Keratinocyte (primary cell): ENCODE measurements around the gene GPS1. TPM values are rescaled to one million over a fixed set of nuclear protein-coding genes. Genes with fewer than 3 reads are reported as not detected.

Experiments used
- DNase-seq: peaks from one replicate; pipeline ENCODE4 v3.0.0-alpha.2; 2011; ENCODE audit warnings: low read depth, missing footprints, low spot score
- FAIRE-seq: peaks from 2 replicates; lab custom pipeline; 2011; peaks lifted over from hg19 to GRCh38; lab: Jason Lieb, UNC
- H2AFZ ChIP-seq: 2 replicates; pipeline ENCODE4 v1.6.0; 2012; ENCODE audit warnings: low read length, control low read depth, inconsistent platforms; ENCODE audit not compliant: control insufficient read depth
- H3K27ac ChIP-seq: 2 replicates; pipeline ENCODE4 v1.5.1; 2011; ENCODE audit warnings: low read length; ENCODE audit not compliant: control insufficient read depth, insufficient read depth
- H3K27me3 ChIP-seq: 3 replicates; pipeline ENCODE4 v1.6.0; 2011; ENCODE audit warnings: low read length; ENCODE audit not compliant: control insufficient read depth, insufficient read depth; ENCODE audit errors: extremely low read depth
- H3K36me3 ChIP-seq, 2 experiments: 2 replicates in 1 of 2; 3 replicates in 1 of 2; pipeline ENCODE4 v1.5.1; 2011; ENCODE audit warnings: low read length in 2 of 2, mild to moderate bottlenecking in 1 of 2; ENCODE audit not compliant: control insufficient read depth in 2 of 2, insufficient read depth in 2 of 2; ENCODE audit errors: extremely low read depth in 1 of 2
- H3K4me1 ChIP-seq: 3 replicates; pipeline ENCODE4 v1.5.1; 2011; ENCODE audit warnings: low read length; ENCODE audit not compliant: control insufficient read depth, insufficient read depth; ENCODE audit errors: extremely low read depth
- H3K4me2 ChIP-seq: 3 replicates; pipeline ENCODE4 v1.6.0; 2011; ENCODE audit warnings: low read depth, low read length; ENCODE audit not compliant: control insufficient read depth, insufficient read depth; ENCODE audit errors: extremely low read depth
- H3K4me3 ChIP-seq, 3 experiments: fragments of 200-600 bp in 1 of 3; sonication (generic) in 1 of 3; 2 replicates in 2 of 3; 3 replicates in 1 of 3; pipeline ENCODE4 v1.5.1; 2011 to 2016; ENCODE audit warnings: low read length in 3 of 3, mild to moderate bottlenecking in 3 of 3, control low read depth in 2 of 3, inconsistent platforms in 1 of 3, low read depth in 1 of 3, mixed read lengths in 1 of 3, mixed run types in 1 of 3, moderate library complexity in 1 of 3; ENCODE audit not compliant: control insufficient read depth in 2 of 3, insufficient read depth in 2 of 3; ENCODE audit errors: extremely low read depth in 1 of 3
- H3K79me2 ChIP-seq: 2 replicates; pipeline ENCODE4 v1.6.0; 2012; ENCODE audit warnings: low read length; ENCODE audit not compliant: control insufficient read depth, insufficient read depth
- H3K9ac ChIP-seq: 3 replicates; pipeline ENCODE4 v1.6.0; 2011; ENCODE audit warnings: low read length; ENCODE audit not compliant: control insufficient read depth, insufficient read depth; ENCODE audit errors: extremely low read depth
- H3K9me1 ChIP-seq: 3 replicates; pipeline ENCODE4 v1.6.0; 2011; ENCODE audit warnings: low read length; ENCODE audit not compliant: control insufficient read depth, insufficient read depth; ENCODE audit errors: extremely low read depth
- H3K9me3 ChIP-seq: 2 replicates; pipeline ENCODE4 v1.5.1; 2012; ENCODE audit warnings: low read depth, low read length; ENCODE audit not compliant: control insufficient read depth
- H4K20me1 ChIP-seq: 3 replicates; pipeline ENCODE4 v1.6.0; 2011; ENCODE audit warnings: low read length; ENCODE audit not compliant: control insufficient read depth, insufficient read depth; ENCODE audit errors: extremely low read depth
- EZH2 ChIP-seq: IDR thresholded peaks from one replicate; pipeline ENCODE4 v1.6.1; 2012; ENCODE audit warnings: inconsistent platforms, mild to moderate bottlenecking, low read length, moderate library complexity
- dilution Hi-C: fragments of 300-500 bp; cut with MboI; formaldehyde crosslinking; loops from one replicate; pipeline ENCODE4 v1.7.0; 2020; ENCODE audit warnings: low sequenced_read_pairs; ENCODE audit not compliant: extremely low pct_ligation_motif_present
- polyA plus RNA-seq, 5 experiments: library from polyadenylated mRNA; depleted of rRNA in 3 of 5; stranded (reverse) in 3 of 5; stranded (forward) in 1 of 5; unstranded in 1 of 5; fragments of >200 nt; gene quantifications; 1 replicate in 1 of 5; 2 replicates in 3 of 5; 3 replicates in 1 of 5; pipeline versions ENCODE4 v1.2.1 to v1.2.3, GENCODE V29; 2011 to 2012; ENCODE audit warnings: missing spikeins in 2 of 5, low read depth in 1 of 5, low replicate concordance in 1 of 5
- TF ChIP-seq, protein P1 (sequence below), 3 experiments: IDR thresholded peaks in 1 of 3; conservative IDR thresholded peaks in 1 of 3; optimal IDR thresholded peaks in 1 of 3; 2 replicates in 2 of 3; 3 replicates in 1 of 3; pipeline versions ENCODE3 to v1.5.1; 2011; ENCODE audit warnings: low read length in 3 of 3, mild to moderate bottlenecking in 3 of 3, moderate library complexity in 2 of 3, control low read depth in 1 of 3, inconsistent platforms in 1 of 3; ENCODE audit not compliant: insufficient read depth in 2 of 3; ENCODE audit errors: extremely low read depth in 1 of 3

Gene GPS1
- polyA plus RNA-seq, 1 donor (not counting 4 experiments of a cell fraction or from before 2014, with no cell fraction given) = 60.4 TPM

DNA sequence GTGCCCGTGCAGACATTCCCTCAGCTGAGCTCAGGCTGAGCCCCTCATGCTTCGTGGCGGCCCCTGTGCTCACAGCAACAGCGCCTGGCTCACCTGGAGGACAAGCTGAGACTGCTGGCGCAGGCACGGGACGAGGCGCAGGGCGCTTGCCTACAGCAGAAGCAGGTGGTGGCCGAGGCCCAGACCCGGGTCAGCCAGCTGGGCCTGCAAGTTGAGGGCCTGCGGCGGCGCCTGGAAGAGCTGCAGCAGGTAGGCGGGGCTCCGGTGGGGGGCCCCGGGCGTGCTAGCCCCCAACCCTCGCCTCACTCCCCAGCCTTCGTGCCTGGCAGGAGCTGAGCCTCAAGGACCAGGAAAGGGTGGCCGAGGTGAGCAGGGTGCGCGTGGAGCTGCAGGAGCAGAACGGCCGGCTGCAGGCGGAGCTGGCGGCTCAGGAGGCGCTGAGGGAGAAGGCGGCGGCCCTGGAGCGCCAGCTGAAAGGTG, 21.7 kb upstream of the GPS1 start:
- DNase-seq (no peak), FAIRE-seq (no peak)
- Histone ChIP-seq H3K79me2 (no peaks in the 10 kb centered on the region), H3K9me1 (no peaks in the 10 kb centered on the region), H4K20me1 (peaks cover 3% of the 10 kb centered on the region), H2AFZ (no peak overlapping the region), H3K27ac (no peak overlapping the region), H3K9me3 (no peaks in the 10 kb centered on the region), H3K27me3 (no peaks in the 10 kb centered on the region), H3K9ac (no peak overlapping the region), H3K4me1 (peaks cover 15% of the 10 kb centered on the region), H3K4me2 (no peak overlapping the region), H3K4me3 (no peak overlapping the region), H3K36me3 (peaks cover 1 to 5% of the 10 kb centered on the region in 2 experiments)
- dilution Hi-C loops = no loop called here
- TF ChIP-seq EZH2 = no peak
- TF ChIP-seq, protein P1, sequence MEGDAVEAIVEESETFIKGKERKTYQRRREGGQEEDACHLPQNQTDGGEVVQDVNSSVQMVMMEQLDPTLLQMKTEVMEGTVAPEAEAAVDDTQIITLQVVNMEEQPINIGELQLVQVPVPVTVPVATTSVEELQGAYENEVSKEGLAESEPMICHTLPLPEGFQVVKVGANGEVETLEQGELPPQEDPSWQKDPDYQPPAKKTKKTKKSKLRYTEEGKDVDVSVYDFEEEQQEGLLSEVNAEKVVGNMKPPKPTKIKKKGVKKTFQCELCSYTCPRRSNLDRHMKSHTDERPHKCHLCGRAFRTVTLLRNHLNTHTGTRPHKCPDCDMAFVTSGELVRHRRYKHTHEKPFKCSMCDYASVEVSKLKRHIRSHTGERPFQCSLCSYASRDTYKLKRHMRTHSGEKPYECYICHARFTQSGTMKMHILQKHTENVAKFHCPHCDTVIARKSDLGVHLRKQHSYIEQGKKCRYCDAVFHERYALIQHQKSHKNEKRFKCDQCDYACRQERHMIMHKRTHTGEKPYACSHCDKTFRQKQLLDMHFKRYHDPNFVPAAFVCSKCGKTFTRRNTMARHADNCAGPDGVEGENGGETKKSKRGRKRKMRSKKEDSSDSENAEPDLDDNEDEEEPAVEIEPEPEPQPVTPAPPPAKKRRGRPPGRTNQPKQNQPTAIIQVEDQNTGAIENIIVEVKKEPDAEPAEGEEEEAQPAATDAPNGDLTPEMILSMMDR (optimal IDR thresholded peaks at IDR 0.05 in 1 of 3, IDR thresholded peaks at IDR 0.05 in 1 of 3, conservative IDR thresholded peaks at IDR 0.05 in 1 of 3; ENCODE audit: extremely low read depth in 1 of 3, insufficient read depth in 2 of 3, low read length in 3 of 3) = no peak

DNA sequence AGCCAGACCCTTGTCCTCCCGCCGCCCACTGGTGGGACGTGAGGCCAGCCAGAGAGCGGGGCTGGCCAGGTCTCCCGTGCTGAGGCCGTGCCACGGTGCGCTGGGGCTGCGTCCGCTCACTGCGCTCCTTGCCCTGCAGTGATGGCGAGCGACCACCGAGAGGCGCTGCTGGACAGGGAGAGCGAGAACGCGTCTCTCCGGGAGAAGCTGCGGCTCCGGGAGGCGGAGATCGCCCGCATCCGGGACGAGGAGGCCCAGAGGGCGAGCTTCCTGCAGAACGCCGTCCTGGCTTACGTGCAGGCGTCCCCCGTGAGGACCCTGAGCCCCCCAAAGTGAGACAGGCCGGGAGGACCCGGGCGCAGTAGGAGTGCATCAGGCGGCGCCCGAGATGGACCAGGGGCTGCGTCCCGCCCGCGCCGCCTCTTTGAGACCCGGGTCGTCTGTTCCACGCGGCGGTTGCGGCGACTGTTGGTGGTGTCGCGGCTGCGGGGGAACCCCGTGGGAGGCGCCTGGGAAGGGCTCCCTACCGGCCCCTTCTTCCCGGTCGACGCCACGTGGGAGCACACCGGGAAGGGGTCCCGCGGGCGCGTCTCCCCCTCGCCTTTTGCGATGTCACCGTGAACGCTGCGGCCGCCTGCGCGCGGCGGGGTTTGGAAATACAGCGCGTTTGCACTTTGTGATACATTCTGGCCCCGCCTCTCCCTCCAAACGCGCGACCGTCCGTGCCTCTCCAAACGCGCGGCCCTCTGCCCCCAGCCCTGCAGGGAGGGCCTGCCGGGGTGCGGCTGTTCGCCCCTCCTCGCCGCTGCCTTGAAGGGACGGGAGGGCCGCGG, 21.0 kb upstream of the GPS1 start:
- Histone ChIP-seq H2AFZ (no peak overlapping the region), H4K20me1 (peaks cover 3% of the 10 kb centered on the region), H3K27ac (no peak overlapping the region), H3K4me3 (peak overlapping the region; percentile 38 to 55 (median 44)), H3K27me3 (no peaks in the 10 kb centered on the region), H3K4me1 (peaks cover 15% of the 10 kb centered on the region), H3K4me2 (peak overlapping the region; percentile 74), H3K9ac (peak overlapping the region; percentile 22), H3K9me3 (no peaks in the 10 kb centered on the region), H3K79me2 (no peaks in the 10 kb centered on the region), H3K9me1 (no peaks in the 10 kb centered on the region), H3K36me3 (peaks cover 1 to 7% of the 10 kb centered on the region in 2 experiments)
- peak; percentile 71 for FAIRE-seq
- TF ChIP-seq, protein P1 (optimal IDR thresholded peaks at IDR 0.05 in 1 of 3, IDR thresholded peaks at IDR 0.05 in 1 of 3, conservative IDR thresholded peaks at IDR 0.05 in 1 of 3; ENCODE audit: extremely low read depth in 1 of 3, insufficient read depth in 2 of 3, low read length in 3 of 3) = peak; percentile 65 to 99 (median 95)
- no peak for TF ChIP-seq EZH2
- no peak for DNase-seq
- dilution Hi-C loops = no loop called here
